Stimulated activated CD4-positive, alpha-beta T cell treated with anti-CD3 and anti-CD28 coated beads, TNF-alpha, amount 100 ng/mL, for 1 hour (primary cell): ENCODE data around the gene LRIG1.

Experiments used
- DNase-seq, 3 donors: peaks; one replicate each; pipeline ENCODE4 v3.0.0-alpha.2; 2020; ENCODE audit warnings: low read depth in 3 of 3, low spot score in 1 of 3

Gene LRIG1

DNA sequence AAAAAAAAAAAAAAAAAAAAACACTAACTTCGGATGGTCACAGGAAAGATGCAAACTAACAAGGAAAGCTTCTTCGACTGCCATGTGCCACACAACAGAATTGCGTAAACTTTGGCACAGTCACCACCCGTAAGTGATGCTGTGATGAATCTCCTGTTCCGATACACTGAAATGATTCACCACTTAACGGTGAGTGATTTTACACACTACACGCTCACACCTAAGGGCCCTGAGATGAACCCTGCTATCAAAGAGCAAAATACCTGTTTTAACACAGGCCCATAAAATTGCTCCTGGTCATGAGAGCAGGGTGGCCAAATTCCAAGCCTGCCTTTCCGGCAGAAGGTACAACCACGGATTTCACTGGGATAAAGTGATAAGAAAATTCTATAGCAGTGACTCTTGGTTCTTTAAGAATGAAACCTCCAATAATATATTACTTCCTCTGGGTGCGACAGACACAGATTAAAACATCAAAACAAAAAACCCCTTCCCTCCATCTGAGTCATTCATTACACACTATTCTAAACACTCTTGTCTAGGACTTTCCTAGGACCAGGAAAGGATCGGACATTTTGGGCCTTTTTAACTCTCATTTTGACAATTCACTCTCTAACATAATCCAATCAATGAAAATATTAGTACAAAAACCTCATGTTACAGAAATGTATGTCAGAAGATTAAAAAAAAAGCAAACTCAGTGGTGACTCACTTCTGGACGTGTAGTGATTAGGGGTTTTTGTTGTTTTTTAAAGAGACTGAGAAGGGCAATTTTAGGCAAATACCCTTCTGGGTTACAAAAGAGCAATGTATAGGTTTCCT, 28.3 kb downstream of the LRIG1 start:
- DNase-seq, result no peak

DNA sequence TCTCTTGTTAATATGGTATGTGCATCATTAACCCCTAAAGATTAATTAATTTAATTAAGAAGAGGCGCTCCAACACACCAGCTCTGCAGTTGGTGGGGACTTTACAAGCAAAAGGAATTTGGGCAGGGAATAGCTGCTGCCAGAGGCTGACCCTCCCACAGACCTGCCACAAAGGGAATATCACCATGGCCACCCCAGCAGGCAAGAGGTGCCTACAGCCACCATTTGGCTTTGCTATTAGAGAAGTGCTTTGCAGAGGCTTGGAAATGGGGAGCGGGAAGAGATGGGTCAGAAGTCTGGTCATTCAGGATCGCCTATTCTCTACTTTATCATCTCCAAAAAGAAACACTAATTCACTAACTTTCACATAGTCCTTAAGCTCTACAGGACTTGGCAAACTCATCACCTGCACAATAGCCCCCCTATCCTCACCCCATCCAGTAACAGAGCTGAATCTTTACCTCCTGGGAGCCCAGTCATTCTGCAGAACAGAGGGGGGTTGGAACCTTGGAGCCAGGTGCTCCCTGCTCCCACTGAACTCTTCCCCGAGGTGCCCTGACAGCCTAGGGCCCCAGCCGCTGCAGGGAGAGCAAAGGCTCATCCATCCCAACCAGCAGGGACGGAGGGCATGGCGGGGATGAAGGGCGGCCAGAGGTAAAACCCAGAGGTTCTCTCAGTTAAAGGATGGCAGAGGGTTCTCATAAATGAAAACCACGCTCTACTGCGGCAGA, 29.7 kb downstream of the LRIG1 start:
- DNase-seq, result no peak

GRCh38 chr3:66470285-66470684, 30.5 kb downstream of the LRIG1 start:
- DNase-seq, result no peak

DNA sequence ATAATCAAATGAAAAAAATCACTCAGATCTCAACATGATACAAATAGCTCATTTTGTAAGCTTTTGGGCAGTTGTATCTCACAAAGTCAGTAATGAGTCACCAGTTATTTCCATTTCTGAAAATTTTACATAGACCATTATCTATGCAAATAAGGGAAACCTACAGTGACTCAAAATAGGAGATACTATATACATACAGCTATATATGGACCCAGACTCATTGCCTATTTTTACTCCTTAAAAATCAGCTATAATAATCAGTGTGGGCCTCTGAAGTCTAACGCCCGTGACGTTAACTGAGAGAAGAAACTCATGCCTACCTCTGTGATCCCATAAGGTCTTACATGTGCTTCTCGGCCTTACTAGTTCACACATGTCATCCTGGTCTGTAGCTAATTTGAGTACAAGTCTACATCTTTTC, 31.6 kb downstream of the LRIG1 start:
- DNase-seq, result no peak

DNA sequence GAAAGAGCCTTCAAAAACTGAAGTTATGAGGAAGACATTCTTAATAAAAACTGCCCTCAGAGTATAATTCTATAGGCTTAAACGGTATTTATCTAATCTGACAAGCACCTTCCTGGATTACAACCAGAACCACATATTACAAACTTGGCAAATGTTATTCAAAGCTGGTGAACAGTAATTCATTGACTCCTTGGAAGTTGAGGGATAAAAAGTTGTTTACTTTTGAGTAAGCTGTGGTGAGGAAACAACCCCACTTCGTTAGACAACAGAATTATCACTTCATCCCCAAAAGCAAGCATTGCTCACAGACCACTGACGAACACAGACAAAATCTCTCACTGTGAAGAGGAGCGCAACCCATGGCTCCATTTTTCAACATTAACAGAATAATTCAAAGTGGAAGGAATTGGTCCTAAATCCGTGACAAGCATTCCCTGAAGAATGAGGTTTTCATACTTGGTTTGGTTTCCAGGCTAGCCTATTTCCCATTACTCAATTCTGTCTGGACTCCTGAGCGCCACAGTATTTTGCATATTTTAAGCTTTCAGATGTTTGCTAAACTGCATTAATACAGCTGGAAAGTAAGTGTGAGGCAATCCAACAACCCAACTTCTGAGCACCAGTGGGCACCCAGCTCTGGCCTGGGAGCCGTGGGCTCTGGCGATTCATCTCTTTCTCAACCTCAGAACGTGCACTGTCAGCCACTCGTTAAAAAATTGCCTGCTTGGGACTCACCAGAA, 32.7 kb downstream of the LRIG1 start:
- DNase-seq, result no peak

GRCh38 chr3:66466606-66467270, 34.1 kb downstream of the LRIG1 start:
- no peak for DNase-seq

- DNase-seq, result no peak
Observed at GRCh38 chr3:66465587-66465986, 35.2 kb downstream of the LRIG1 start.

DNA sequence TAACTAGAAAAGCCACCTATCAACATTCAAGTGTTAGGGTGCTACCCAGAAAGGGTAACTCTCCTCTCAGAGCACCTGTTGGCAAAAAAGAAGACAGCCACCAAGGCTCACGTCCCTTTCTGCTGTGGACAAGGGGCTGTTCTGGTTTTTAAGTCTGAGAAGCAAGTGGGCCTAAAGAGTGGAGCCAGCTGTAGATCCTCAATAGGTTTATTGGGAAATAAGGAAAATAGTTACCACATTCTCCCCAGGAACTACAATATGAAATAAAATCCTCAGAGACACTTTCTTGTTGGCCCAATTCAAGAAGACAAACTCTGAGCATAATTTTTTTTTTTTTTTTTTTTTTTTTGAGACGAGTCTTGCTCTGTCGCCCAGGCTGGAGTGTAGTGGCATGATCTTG, 35.8 kb downstream of the LRIG1 start:
- no peak for DNase-seq

DNA sequence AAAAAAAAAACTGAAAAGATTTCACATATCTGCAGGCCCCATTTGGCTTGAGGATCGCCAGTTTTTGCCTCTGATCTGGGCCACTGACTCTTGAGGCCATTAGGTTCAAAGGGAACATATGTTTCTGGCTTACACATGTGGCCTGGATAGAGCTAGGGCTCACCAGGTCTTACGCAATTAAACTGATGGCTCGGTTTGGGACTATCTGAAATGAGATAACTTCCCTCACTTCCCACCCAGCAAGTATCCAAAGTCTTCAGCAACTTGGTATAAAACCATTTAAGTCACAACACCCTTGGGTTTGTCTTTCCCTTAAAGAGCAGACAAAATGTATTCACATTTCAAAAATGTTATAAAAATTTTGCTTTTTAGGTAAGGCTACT, 36.3 kb downstream of the LRIG1 start:
- DNase-seq, result no peak

DNA sequence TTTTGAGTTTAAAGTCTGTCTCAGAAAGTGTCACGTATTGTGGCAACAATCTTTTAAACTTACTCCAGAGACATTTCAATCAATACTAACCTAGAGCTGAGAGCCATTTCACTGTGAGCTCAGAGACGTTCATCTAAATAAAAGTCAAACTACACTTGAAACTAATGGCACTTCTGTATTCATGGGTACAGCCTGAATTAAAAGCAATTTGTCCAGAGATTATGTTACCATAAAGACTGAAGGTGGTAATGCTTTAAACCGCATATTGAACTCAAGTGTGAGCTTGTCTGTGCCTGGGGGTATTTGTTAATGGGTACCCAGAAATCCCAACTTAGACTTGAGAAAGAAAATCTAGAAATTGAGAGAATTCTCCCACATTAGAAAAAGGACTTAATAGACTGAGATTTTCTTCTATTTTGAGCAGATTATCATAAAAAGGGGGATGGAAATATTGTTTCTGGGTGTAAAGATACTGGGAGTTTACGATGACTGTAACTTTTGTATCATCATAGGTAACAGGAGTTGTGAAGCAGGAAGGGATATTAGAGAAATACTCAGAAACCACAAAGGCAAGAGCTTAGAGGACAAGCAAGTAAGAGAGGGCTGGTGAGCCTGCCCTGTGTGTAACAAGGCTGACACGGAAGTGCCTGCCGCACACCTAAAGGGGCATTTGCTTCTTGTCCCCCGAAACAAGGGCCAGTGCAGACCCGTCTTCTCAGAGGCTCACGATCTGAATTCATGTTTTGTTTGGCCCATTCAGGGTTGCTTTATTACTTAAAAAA, 36.9 kb downstream of the LRIG1 start:
- no peak for DNase-seq

DNA sequence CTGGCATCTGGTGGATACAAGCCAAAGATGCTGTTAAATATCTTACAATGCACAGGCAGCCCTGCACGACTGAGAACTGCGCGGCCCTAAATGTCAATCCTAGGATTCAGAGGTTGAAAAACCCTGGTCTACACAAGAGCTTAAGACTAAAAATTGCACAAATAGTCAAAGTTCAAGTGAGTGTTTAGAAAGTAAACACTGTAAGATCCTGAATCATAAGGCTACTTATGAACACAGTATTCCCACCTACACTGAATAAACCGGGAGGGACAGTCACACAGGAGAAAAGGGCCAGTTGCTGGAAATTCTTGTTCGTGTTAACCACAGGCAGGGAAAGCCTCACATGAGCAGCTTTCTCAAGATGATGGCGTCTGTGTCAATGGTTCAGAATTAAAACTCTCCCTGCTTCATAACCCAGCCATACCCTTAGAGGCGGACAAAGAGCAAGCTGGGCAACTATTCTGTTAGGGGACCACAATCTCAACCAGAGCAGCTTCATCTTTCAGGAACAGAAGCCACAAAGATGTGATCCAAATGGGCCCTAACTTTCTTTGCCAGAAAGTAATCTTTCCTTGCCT, 37.7 kb downstream of the LRIG1 start:
- DNase-seq, result no peak

GRCh38 chr3:66457252-66457651, 43.6 kb downstream of the LRIG1 start:
- DNase-seq, result no peak

- DNase-seq, result no peak
Observed at GRCh38 chr3:66456711-66457173, 44.1 kb downstream of the LRIG1 start.

GRCh38 chr3:66454464-66454859, 46.4 kb downstream of the LRIG1 start:
- no peak for DNase-seq

GRCh38 chr3:66453651-66454463, 47.0 kb downstream of the LRIG1 start:
- no peak for DNase-seq

DNA sequence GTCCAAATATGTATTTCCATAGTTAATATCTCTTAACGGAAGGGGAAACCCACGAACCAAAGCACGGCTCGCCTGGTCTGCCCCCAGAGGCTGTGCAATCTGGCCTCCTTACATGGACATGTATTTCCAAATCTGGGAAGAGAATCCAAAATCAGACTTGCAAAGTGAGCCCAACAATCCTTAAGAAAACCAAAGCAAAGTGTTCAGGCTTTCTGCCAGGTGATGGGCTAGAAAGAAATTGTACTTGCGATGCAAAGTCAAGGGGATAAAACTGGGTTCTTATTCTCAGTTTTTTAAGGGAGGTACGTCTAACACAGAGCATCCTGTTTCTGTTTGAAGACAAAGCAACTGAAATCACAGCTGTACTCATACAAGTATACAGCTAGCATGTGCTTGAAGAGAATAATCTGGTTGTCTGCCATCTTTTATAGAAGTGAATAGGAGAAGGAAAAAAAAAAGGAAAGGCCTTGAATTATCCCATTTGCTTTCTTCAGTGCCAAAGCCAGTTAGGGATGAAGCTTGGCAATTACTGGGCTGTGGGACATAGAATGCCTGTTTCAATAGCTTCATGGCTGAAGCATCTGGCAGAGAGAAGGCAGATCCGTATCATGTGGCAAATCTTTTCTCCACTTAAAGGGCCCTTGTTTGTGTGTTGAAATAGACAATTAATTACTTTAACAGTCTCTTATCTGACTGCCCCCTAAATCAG, 48.4 kb downstream of the LRIG1 start:
- DNase-seq, result no peak

DNA sequence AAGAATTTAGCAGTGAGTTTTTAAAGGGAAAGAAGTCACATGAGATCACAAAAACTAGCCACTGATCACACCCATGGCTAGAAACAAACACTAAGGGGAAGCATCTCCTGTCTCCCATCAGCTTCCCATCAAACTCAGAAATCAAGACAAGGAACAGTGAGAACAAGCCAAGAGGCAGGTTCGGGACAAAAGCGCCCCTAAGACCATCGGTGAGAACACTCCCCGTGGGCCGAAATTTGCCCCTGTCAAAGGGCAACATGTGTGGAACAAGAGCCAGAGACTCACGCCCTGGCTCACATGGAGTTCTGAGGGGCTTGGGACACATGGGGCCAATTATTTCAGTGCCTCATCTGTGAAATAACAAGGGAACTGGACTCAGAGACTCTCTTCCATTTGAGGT, 49.1 kb downstream of the LRIG1 start:
- no peak for DNase-seq

DNA sequence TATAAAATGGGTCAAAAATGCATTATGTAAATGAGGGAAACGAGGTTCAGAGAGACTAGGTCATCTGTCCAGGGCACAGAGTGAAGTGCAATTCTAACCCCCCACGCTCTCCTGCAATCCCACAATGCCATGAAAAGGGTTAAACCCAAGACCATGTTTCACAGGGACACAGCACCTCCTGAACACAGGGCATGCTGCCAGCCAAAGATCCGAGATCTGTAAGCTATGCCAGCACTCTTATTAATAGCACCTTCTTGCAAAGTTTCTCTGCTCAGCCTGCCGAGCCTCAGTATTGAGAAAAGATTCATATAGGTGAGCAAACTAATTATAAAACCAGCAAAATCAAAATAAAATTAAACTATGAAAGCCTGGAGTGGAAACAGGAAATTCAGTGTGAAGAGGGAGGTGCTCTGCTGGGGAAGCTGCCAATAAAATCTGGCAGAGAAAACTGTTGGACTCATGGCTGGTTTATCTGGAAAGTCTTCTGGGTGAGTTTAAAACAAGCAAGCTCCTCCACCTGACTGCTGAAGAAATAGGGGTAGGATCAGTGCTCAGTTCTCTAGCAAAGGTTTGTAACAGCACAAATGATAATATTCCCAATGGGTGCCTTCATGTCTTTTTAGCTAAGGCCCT, 50.3 kb downstream of the LRIG1 start:
- no peak for DNase-seq
